ENCODE measurements around the gene KIDINS220.

The KIDINS220 gene

DNA sequence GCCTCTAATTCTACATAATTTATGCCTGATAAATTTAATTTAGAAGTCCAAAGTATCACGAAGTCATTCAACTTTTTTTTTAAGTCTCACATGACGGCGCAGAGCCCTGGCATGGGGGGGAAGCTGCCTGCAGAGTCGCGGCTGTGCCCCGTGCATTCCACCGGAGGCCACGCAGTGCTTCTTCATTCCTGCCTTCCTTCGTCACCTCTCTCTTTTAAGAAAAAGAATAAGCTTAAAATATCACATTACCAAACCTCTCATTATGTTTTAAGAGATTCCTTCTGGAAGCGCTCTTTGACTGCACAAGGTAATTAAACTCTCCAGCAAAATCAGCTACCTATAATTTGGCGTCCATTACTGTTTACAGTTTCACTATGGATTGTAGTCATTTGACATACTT, 20.3 kb upstream of the KIDINS220 start:
- TF ChIP-seq PATZ1 (CRISPR knock-in tag; IDR thresholded peaks at IDR 0.05; ENCODE audit: borderline replicate concordance) (no peak), CSDC2 (CRISPR knock-in tag; IDR thresholded peaks at IDR 0.05) (no peak), BACH2 (CRISPR knock-in tag; IDR thresholded peaks at IDR 0.05; ENCODE audit: borderline replicate concordance) (no peak), CSRNP3 (CRISPR knock-in tag; IDR thresholded peaks at IDR 0.05) (no peak), ISL1 (CRISPR knock-in tag; IDR thresholded peaks at IDR 0.05) (no peak), PPARA (CRISPR knock-in tag; IDR thresholded peaks at IDR 0.05; ENCODE audit: borderline replicate concordance) (no peak), TSHZ2 (CRISPR knock-in tag; IDR thresholded peaks at IDR 0.05) (no peak)
- ATAC-seq: no peak

DNA sequence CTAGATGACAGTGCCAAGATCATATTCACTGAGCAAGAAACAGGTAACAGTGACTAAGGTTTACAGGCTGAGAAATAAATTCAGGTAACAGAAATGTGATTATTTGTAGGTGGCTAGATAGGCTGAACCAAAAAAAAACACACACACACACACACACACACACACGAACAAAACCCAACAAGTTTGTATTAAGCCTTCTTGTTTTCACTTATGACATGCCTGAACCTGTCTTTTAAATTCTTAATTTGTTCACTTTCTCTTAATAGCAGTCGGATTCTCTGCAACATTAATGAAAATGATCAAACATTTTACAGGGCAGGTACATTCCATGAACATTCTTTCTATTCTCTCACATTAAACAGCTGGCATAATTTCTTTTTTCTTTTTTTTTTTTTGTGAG, 18.8 kb upstream of the KIDINS220 start:
- no peak for ATAC-seq
- TF ChIP-seq ZNF70 (CRISPR knock-in tag; IDR thresholded peaks at IDR 0.05) (no peak), GLIS3 (CRISPR knock-in tag; IDR thresholded peaks at IDR 0.05) (no peak), ZFP3 (CRISPR knock-in tag; IDR thresholded peaks at IDR 0.05) (no peak), ESRRG (CRISPR knock-in tag; IDR thresholded peaks at IDR 0.05) (no peak), POU6F1 (CRISPR knock-in tag; IDR thresholded peaks at IDR 0.05; ENCODE audit: borderline replicate concordance, low read depth) (no peak), ZFP30 (CRISPR knock-in tag; IDR thresholded peaks at IDR 0.05) (no peak), ZC3H10 (CRISPR knock-in tag; IDR thresholded peaks at IDR 0.05) (no peak)
- TF ChIP-seq, protein P1, sequence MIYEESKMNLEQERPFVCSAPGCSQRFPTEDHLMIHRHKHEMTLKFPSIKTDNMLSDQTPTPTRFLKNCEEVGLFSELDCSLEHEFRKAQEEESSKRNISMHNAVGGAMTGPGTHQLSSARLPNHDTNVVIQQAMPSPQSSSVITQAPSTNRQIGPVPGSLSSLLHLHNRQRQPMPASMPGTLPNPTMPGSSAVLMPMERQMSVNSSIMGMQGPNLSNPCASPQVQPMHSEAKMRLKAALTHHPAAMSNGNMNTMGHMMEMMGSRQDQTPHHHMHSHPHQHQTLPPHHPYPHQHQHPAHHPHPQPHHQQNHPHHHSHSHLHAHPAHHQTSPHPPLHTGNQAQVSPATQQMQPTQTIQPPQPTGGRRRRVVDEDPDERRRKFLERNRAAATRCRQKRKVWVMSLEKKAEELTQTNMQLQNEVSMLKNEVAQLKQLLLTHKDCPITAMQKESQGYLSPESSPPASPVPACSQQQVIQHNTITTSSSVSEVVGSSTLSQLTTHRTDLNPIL (CRISPR knock-in tag; IDR thresholded peaks at IDR 0.05; ENCODE audit: low read depth): no peak

DNA sequence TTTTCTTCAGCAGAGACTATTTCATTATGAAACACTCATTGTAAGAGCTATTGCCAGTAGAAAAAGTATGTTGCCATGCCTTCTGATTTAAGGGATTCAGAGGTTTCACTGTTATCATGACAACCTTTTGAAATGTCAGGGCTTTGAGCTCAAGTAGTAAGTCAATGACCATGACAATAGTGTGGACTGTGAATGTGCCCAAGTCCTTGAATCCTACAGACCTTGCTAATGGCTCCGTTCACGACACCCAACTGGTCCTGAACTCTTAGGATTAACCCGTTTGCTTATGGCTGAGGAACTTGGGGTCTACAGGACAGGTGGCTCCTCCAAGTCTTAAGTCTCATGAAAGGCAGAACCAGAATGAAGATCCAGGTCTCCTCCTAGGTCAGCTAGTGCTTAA, 17.6 kb upstream of the KIDINS220 start:
- no peak for ATAC-seq

DNA sequence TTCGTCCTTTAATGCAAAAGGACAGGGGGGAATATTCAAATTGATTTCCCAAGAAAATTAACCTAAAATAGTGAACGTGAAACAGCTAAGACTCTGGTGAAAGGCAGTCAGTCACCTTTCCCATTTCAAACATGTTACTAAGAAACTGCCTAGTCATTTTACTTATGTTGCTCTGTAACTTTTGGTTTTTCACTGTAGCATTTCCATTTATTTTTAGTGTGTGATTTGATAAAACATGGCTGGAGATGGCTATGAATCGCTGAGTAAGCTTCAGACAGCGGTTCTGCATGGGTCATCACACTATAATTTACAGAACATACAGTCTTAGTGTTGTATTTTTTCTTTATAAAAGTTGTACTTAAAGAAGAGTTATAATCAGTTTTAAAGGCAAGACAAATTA, 16.0 kb upstream of the KIDINS220 start:
- ATAC-seq: no peak
- TF ChIP-seq TSHZ2 (CRISPR knock-in tag; IDR thresholded peaks at IDR 0.05) (no peak), TCF4 (CRISPR knock-in tag; IDR thresholded peaks at IDR 0.05; ENCODE audit: borderline replicate concordance) (no peak), ISL1 (CRISPR knock-in tag; IDR thresholded peaks at IDR 0.05) (no peak), GLIS3 (CRISPR knock-in tag; IDR thresholded peaks at IDR 0.05) (no peak), ESRRG (CRISPR knock-in tag; IDR thresholded peaks at IDR 0.05) (no peak), ARNTL (CRISPR knock-in tag; IDR thresholded peaks at IDR 0.05; ENCODE audit: borderline replicate concordance, low read depth) (no peak), OSR1 (CRISPR knock-in tag; IDR thresholded peaks at IDR 0.05) (no peak), CSDC2 (CRISPR knock-in tag; IDR thresholded peaks at IDR 0.05) (no peak), ZNF70 (CRISPR knock-in tag; IDR thresholded peaks at IDR 0.05) (no peak), BACH2 (CRISPR knock-in tag; IDR thresholded peaks at IDR 0.05; ENCODE audit: borderline replicate concordance) (no peak), SNAI2 (CRISPR knock-in tag; IDR thresholded peaks at IDR 0.05) (no peak), CSRNP3 (CRISPR knock-in tag; IDR thresholded peaks at IDR 0.05) (no peak), ZFP30 (CRISPR knock-in tag; IDR thresholded peaks at IDR 0.05) (no peak), TOX (CRISPR knock-in tag; IDR thresholded peaks at IDR 0.05; ENCODE audit: borderline replicate concordance) (no peak)

More for the DNA sequence above, 17.6 kb upstream of the KIDINS220 start:
- TF ChIP-seq PPARA (CRISPR knock-in tag; IDR thresholded peaks at IDR 0.05; ENCODE audit: borderline replicate concordance) (no peak), ZFP3 (CRISPR knock-in tag; IDR thresholded peaks at IDR 0.05) (no peak)
